GM23248 (cell line): ENCODE data around the gene LRRC18.

ENCODE experiments used
- EZH2 ChIP-seq: fragments of 200-600 bp; sonication (generic); IDR thresholded peaks from 2 replicates; pipeline ENCODE4 v1.6.1; 2018; ENCODE audit warnings: antibody characterized with exemption, mild to moderate bottlenecking; ENCODE audit not compliant: insufficient read depth, poor library complexity, severe bottlenecking
- EZH2phosphoT487 ChIP-seq: fragments of 200-600 bp; sonication (generic); IDR thresholded peaks from 2 replicates; pipeline ENCODE4 v1.6.1; 2018; ENCODE audit warnings: antibody characterized with exemption, moderate library complexity, mild to moderate bottlenecking, low read depth; ENCODE audit not compliant: insufficient read depth

GRCh38 chr10:48885376-48885775 lies 54.3 kb downstream of the LRRC18 start:
- TF ChIP-seq EZH2phosphoT487 (no peak), EZH2 (no peak)
